A549 treated with Mapracorat at 1 μM for 4 hours (cell line): ENCODE data around the gene DEFB125. TPM values are rescaled to one million over a fixed set of nuclear protein-coding genes. Genes with fewer than 3 reads are reported as not detected.

Experiments used
- total RNA-seq: library from RNA; stranded (reverse); fragments of 200-300 nt; extraction: Qiagen RNA extraction; gene quantifications from 5 replicates; pipeline ENCODE4 v1.2.3, GENCODE V29; 2022

Gene DEFB125
- total RNA-seq: not detected in 5 replicates

GRCh38 chr20:87401-87800 lies at the start of gene DEFB125:
Gene DEFB125 (plus strand): TSS chr20:87672. CDS start chr20:87710, 38 bp downstream.

GRCh38 chr20:142290-142689 lies 54.8 kb downstream of the DEFB125 start, which contains the start of gene DEFB126:
Gene DEFB126 (plus strand): TSS chr20:142590. CDS start chr20:142629, 39 bp downstream.

Other genes starting within 250 kb of the DEFB125 start
- not detected in 5 replicates for gene DEFB126, start 54.9 kb downstream of the DEFB125 start, total RNA-seq
- gene DEFB127, start 69.8 kb downstream of the DEFB125 start, total RNA-seq: not detected in 5 replicates
- not detected in 5 replicates for gene DEFB128, start 102.0 kb downstream of the DEFB125 start, total RNA-seq
- gene DEFB129, start 139.6 kb downstream of the DEFB125 start, total RNA-seq: not detected in 5 replicates
- gene DEFB132, start 170.1 kb downstream of the DEFB125 start, total RNA-seq: not detected in 5 replicates
- gene C20orf96, start 203.1 kb downstream of the DEFB125 start, total RNA-seq: 11.0 to 12.2 TPM (median 11.9 TPM) in 5 replicates
- gene ZCCHC3, start 209.9 kb downstream of the DEFB125 start, total RNA-seq: 17.8 to 24.3 TPM (median 21.6 TPM) in 5 replicates
- 18.3 to 27.5 TPM (median 26.0 TPM) in 5 replicates for gene SOX12, start 237.9 kb downstream of the DEFB125 start, total RNA-seq